OCI-LY3 (cell line): Measurements from ENCODE around the gene ST8SIA2.

Experiments used
- H2AFZ ChIP-seq: fragments of 200-600, 300-600 bp; shearing (Covaris generic); 2 replicates; pipeline ENCODE4 v1.6.0; 2014; ENCODE audit warnings: antibody characterized with exemption, low read depth, low read length
- H3K27ac ChIP-seq: fragments of 200-600, 300-600 bp; sonication (generic); 2 replicates; pipeline ENCODE4 v1.5.1; 2014; ENCODE audit warnings: mild to moderate bottlenecking, low read length, moderate library complexity, mixed read lengths
- H3K27me3 ChIP-seq: fragments of 200-600, 300-600 bp; sonication (generic); 2 replicates; pipeline ENCODE4 v1.6.1; 2014; ENCODE audit warnings: low read depth, low read length, mixed read lengths
- H3K36me3 ChIP-seq: fragments of 200-600, 300-600 bp; sonication (generic); replicated peaks from 2 replicates; pipeline ENCODE3; 2014; ENCODE audit warnings: low read depth, low read length, mixed read lengths
- H3K4me1 ChIP-seq: fragments of 300-600, 200-600 bp; sonication (generic); 2 replicates; pipeline ENCODE4 v1.6.1; 2014; ENCODE audit warnings: low read length, mixed read lengths
- H3K4me2 ChIP-seq: fragments of 200-600, 300-600 bp; sonication (generic); 2 replicates; pipeline ENCODE4 v1.6.1; 2014; ENCODE audit warnings: low read length, mixed read lengths
- H3K4me3 ChIP-seq: fragments of 300-600, 200-600 bp; sonication (generic); 2 replicates; pipeline ENCODE4 v1.5.1; 2014; ENCODE audit warnings: antibody characterized with exemption, mild to moderate bottlenecking, low read length, moderate library complexity
- H3K79me2 ChIP-seq: fragments of 300-600, 200-600 bp; shearing (Covaris generic); 2 replicates; pipeline ENCODE4 v1.6.1; 2014; ENCODE audit warnings: mild to moderate bottlenecking, low read length, mixed read lengths
- H3K9ac ChIP-seq: fragments of 300-600, 200-600 bp; shearing (Covaris generic); 2 replicates; pipeline ENCODE4 v1.6.0; 2014; ENCODE audit warnings: mild to moderate bottlenecking, low read length, moderate library complexity
- H3K9me3 ChIP-seq: fragments of 200-600, 300-600 bp; shearing (Covaris generic); 2 replicates; pipeline ENCODE4 v1.6.1; 2014; ENCODE audit warnings: low read length, mixed read lengths; ENCODE audit not compliant: insufficient read depth
- H4K20me1 ChIP-seq: fragments of 200-600, 300-600 bp; sonication (generic); 2 replicates; pipeline ENCODE4 v1.6.1; 2016; ENCODE audit warnings: low read length, mixed read lengths; ENCODE audit not compliant: insufficient read depth
- CTCF ChIP-seq: fragments of 200-600, 300-600 bp; sonication (generic); IDR thresholded peaks from 2 replicates; pipeline ENCODE4 v1.5.1; 2014; ENCODE audit warnings: antibody characterized with exemption, low read length, low read depth
- EZH2phosphoT487 ChIP-seq: fragments of 200-600 bp; shearing (Covaris generic); IDR thresholded peaks from 2 replicates; pipeline ENCODE4 v1.6.1; 2018; ENCODE audit warnings: antibody characterized with exemption, mixed run types, low read depth

ST8SIA2 gene

GRCh38 chr15:92430069-92430440 lies 36.4 kb downstream of the ST8SIA2 start:
- Histone ChIP-seq H3K4me3 (no peak overlapping the region), H3K9ac (no peak overlapping the region), H3K9me3 (no peaks in the 10 kb centered on the region), H3K79me2 (no peaks in the 10 kb centered on the region), H3K27ac (no peak overlapping the region), H4K20me1 (no peaks in the 10 kb centered on the region), H2AFZ (no peak overlapping the region), H3K27me3 (peaks cover 65% of the 10 kb centered on the region), H3K36me3 (no peaks in the 10 kb centered on the region), H3K4me2 (no peak overlapping the region), H3K4me1 (no peaks in the 10 kb centered on the region)
- TF ChIP-seq CTCF (no peak), EZH2phosphoT487 (no peak)

- H3K27ac ChIP-seq: no peak overlapping the region
- H3K27me3 ChIP-seq: peaks cover 77% of the 10 kb centered on the region
- H3K4me3 ChIP-seq: no peak overlapping the region
- H3K9me3 ChIP-seq: no peaks in the 10 kb centered on the region
- H3K4me2 ChIP-seq: no peak overlapping the region
- no peaks in the 10 kb centered on the region for H3K36me3 ChIP-seq
- no peaks in the 10 kb centered on the region for H3K4me1 ChIP-seq
- TF ChIP-seq EZH2phosphoT487: no peak
- no peak for TF ChIP-seq CTCF
- no peaks in the 10 kb centered on the region for H4K20me1 ChIP-seq
- H2AFZ ChIP-seq: no peak overlapping the region
- H3K9ac ChIP-seq: no peak overlapping the region
- no peaks in the 10 kb centered on the region for H3K79me2 ChIP-seq
These were observed 41.5 kb downstream of the ST8SIA2 start for GRCh38 chr15:92435145-92435544.

GRCh38 chr15:92438471-92438870 lies 44.8 kb downstream of the ST8SIA2 start:
- H3K4me3 ChIP-seq: no peak overlapping the region
- H3K27ac ChIP-seq: no peak overlapping the region
- no peaks in the 10 kb centered on the region for H3K4me1 ChIP-seq
- H4K20me1 ChIP-seq: no peaks in the 10 kb centered on the region
- H3K4me2 ChIP-seq: no peak overlapping the region
- TF ChIP-seq EZH2phosphoT487 (no peak), CTCF (no peak)
- H2AFZ ChIP-seq: no peak overlapping the region
- peaks cover 54% of the 10 kb centered on the region for H3K27me3 ChIP-seq
- no peaks in the 10 kb centered on the region for H3K36me3 ChIP-seq
- H3K79me2 ChIP-seq: no peaks in the 10 kb centered on the region
- H3K9ac ChIP-seq: no peak overlapping the region
- no peaks in the 10 kb centered on the region for H3K9me3 ChIP-seq

GRCh38 chr15:92443381-92443780 lies 49.7 kb downstream of the ST8SIA2 start:
- peaks cover 34% of the 10 kb centered on the region for H3K27me3 ChIP-seq
- no peak overlapping the region for H3K4me3 ChIP-seq
- no peak overlapping the region for H3K9ac ChIP-seq
- no peaks in the 10 kb centered on the region for H3K4me1 ChIP-seq
- no peak overlapping the region for H3K4me2 ChIP-seq
- H2AFZ ChIP-seq: no peak overlapping the region
- no peak overlapping the region for H3K27ac ChIP-seq
- H4K20me1 ChIP-seq: no peaks in the 10 kb centered on the region
- H3K36me3 ChIP-seq: no peaks in the 10 kb centered on the region
- TF ChIP-seq CTCF: no peak
- TF ChIP-seq EZH2phosphoT487: no peak
- H3K79me2 ChIP-seq: no peaks in the 10 kb centered on the region
- no peaks in the 10 kb centered on the region for H3K9me3 ChIP-seq
